HEK293 (cell line): ENCODE data around the gene OTOF.

Source experiments
- ATF2 ChIP-seq: fragments of 450-650 bp; formaldehyde crosslinking; IDR thresholded peaks from 2 replicates; pipeline ENCODE4 v1.5.1; 2016; ENCODE audit warnings: missing biosample characterization, missing genetic modification characterization, low read depth
- CTCF ChIP-seq: fragments of 450-650 bp; formaldehyde crosslinking; IDR thresholded peaks from 2 replicates; pipeline ENCODE4 v1.5.1; 2016; ENCODE audit warnings: missing biosample characterization, missing genetic modification characterization
- SCRT2 ChIP-seq: fragments of 450-650 bp; formaldehyde crosslinking; IDR thresholded peaks from 2 replicates; pipeline ENCODE4 v1.5.1; 2016; ENCODE audit warnings: missing biosample characterization, missing genetic modification characterization
- ZBTB11 ChIP-seq: fragments of 450-650 bp; formaldehyde crosslinking; conservative IDR thresholded peaks from 2 replicates; pipeline ENCODE4 v1.5.1; 2016; ENCODE audit warnings: low read depth, missing biosample characterization, missing genetic modification characterization
- ZBTB21 ChIP-seq: fragments of 450-650 bp; formaldehyde crosslinking; IDR thresholded peaks from 2 replicates; pipeline ENCODE4 v1.5.1; 2017; ENCODE audit warnings: missing biosample characterization, missing genetic modification characterization
- ZNF112 ChIP-seq: fragments of 450-650 bp; formaldehyde crosslinking; IDR thresholded peaks from 2 replicates; pipeline ENCODE4 v1.5.0; 2017; ENCODE audit warnings: missing biosample characterization, missing genetic modification characterization
- ZNF175 ChIP-seq: fragments of 450-650 bp; formaldehyde crosslinking; IDR thresholded peaks from 2 replicates; pipeline ENCODE4 v1.5.1; 2016; ENCODE audit warnings: missing biosample characterization, missing genetic modification characterization
- ZNF274 ChIP-seq, 2 experiments: fragments of 200-500 bp in 1 of 2; fragments of 450-650 bp in 1 of 2; sonication (Bioruptor generic) in 1 of 2; formaldehyde crosslinking in 1 of 2; IDR thresholded peaks; 2 replicates each; pipeline versions ENCODE4 v1.5.1 to v1.6.1; 2014 to 2016; ENCODE audit warnings: borderline replicate concordance in 1 of 2, inconsistent platforms in 1 of 2, low read length in 1 of 2, missing biosample characterization in 1 of 2, missing genetic modification characterization in 1 of 2
- ZNF501 ChIP-seq: fragments of 450-650 bp; formaldehyde crosslinking; IDR thresholded peaks from 2 replicates; pipeline ENCODE4 v1.5.1; 2016; ENCODE audit warnings: missing biosample characterization, missing genetic modification characterization
- ZNF544 ChIP-seq: fragments of 450-650 bp; formaldehyde crosslinking; IDR thresholded peaks from 2 replicates; pipeline ENCODE4 v1.5.0; 2017; ENCODE audit warnings: missing biosample characterization, missing genetic modification characterization
- ZNF623 ChIP-seq: fragments of 450-650 bp; formaldehyde crosslinking; IDR thresholded peaks from 2 replicates; pipeline ENCODE4 v1.5.1; 2016; ENCODE audit warnings: missing biosample characterization, missing genetic modification characterization
- ZNF76 ChIP-seq: fragments of 450-650 bp; formaldehyde crosslinking; IDR thresholded peaks from 2 replicates; pipeline ENCODE4; 2016; ENCODE audit warnings: low read depth, missing biosample characterization, missing genetic modification characterization, borderline replicate concordance
- ZNF837 ChIP-seq: fragments of 450-650 bp; formaldehyde crosslinking; IDR thresholded peaks from 2 replicates; pipeline ENCODE4 v1.5.1; 2016; ENCODE audit warnings: missing biosample characterization, missing genetic modification characterization

- TF ChIP-seq ZNF274 (IDR thresholded peaks at IDR 0.05; ENCODE audit: low read length) (no peak), ZNF274 (tag by site-specific recombination; IDR thresholded peaks at IDR 0.05; ENCODE audit: borderline replicate concordance) (no peak), ZNF837 (tag by site-specific recombination) (no peak), ZBTB11 (tag by site-specific recombination) (no peak), SCRT2 (no peak), ZNF623 (tag by site-specific recombination) (no peak), ZNF175 (tag by site-specific recombination) (no peak), ZNF544 (tag by site-specific recombination) (no peak), CTCF (tag by site-specific recombination) (no peak), ATF2 (tag by site-specific recombination) (no peak), ZNF501 (tag by site-specific recombination) (no peak), ZBTB21 (no peak), ZNF112 (tag by site-specific recombination) (no peak), ZNF76 (tag by site-specific recombination) (no peak)
Observed at GRCh38 chr2:26460613-26461031, 17.3 kb downstream of the OTOF start.
